BJ (cell line): ENCODE data around the gene HCFC1. TPM values are rescaled to one million over a fixed set of nuclear protein-coding genes. Genes with fewer than 3 reads are reported as not detected.

ENCODE experiments used
- CTCF ChIA-PET: fragments of 350-600 bp; formaldehyde crosslinking; extraction: SDS; loops from one replicate; lab custom pipeline; 2021; ENCODE audit warnings: antibody characterized with exemption, inconsistent platforms; lab: Yijun Ruan, JAX
- POLR2A ChIA-PET: fragments of 300-600 bp; sonication (Branson Sonifier 250); formaldehyde crosslinking; extraction: SDS; loops from one replicate; lab custom pipeline; 2021; ENCODE audit warnings: antibody characterized with exemption; lab: Charles Lee
- DNase-seq: peaks from one replicate; pipeline ENCODE4 v3.0.0-alpha.2; 2011; ENCODE audit warnings: low read depth
- H3K27me3 ChIP-seq: 2 replicates; pipeline ENCODE4 v1.6.0; 2011; ENCODE audit warnings: low read length; ENCODE audit not compliant: control insufficient read depth, insufficient read depth
- H3K36me3 ChIP-seq: 2 replicates; pipeline ENCODE4 v1.5.1; 2011; ENCODE audit warnings: low read length; ENCODE audit not compliant: control insufficient read depth, insufficient read depth
- H3K4me3 ChIP-seq: 2 replicates; pipeline ENCODE4 v1.5.1; 2011; ENCODE audit warnings: low read depth, mild to moderate bottlenecking, control low read depth, low read length
- CTCF ChIP-seq: IDR thresholded peaks from 2 replicates; pipeline ENCODE4 v1.5.1; 2011; ENCODE audit warnings: low read depth, mild to moderate bottlenecking, control low read depth, inconsistent platforms, low read length, moderate library complexity; ENCODE audit not compliant: insufficient read depth
- polyA plus RNA-seq: library from polyadenylated mRNA; depleted of rRNA; stranded (reverse); fragments of >200 nt; gene quantifications from 2 replicates; pipeline ENCODE4 v1.2.3, GENCODE V29; 2011

HCFC1 gene
- polyA plus RNA-seq, 1 experiment: 3.3 TPM

- TF ChIP-seq CTCF: no peak
- peaks cover 34% of the 10 kb centered on the region for H3K36me3 ChIP-seq
- CTCF ChIA-PET: interaction anchor here (0.9 kb wide), 1 partner anchor 8 kb away, joined by 3 read pairs; no protein-coding TSS in a partner anchor
- DNase-seq: no peak
- H3K4me3 ChIP-seq: no peak overlapping the region
- POLR2A ChIA-PET: no interaction called here
- no peaks in the 10 kb centered on the region for H3K27me3 ChIP-seq
These were observed 10.3 kb downstream of the HCFC1 start for GRCh38 chrX:153961292-153961691.

GRCh38 chrX:153960786-153961185 lies 10.8 kb downstream of the HCFC1 start:
- ChIA-PET CTCF (interaction anchor here (0.9 kb wide), 1 partner anchor 9 kb away, joined by 3 read pairs; no protein-coding TSS in a partner anchor), POLR2A (no interaction called here)
- DNase-seq: no peak
- no peaks in the 10 kb centered on the region for H3K27me3 ChIP-seq
- peaks cover 36% of the 10 kb centered on the region for H3K36me3 ChIP-seq
- TF ChIP-seq CTCF: no peak
- no peak overlapping the region for H3K4me3 ChIP-seq

- no peak for DNase-seq
- H3K27me3 ChIP-seq: no peaks in the 10 kb centered on the region
- POLR2A ChIA-PET: no interaction called here
- CTCF ChIA-PET: interaction anchor here (0.8 kb wide), 1 partner anchor 9 kb away, joined by 5 read pairs; no protein-coding TSS in a partner anchor
- TF ChIP-seq CTCF: no peak
- H3K4me3 ChIP-seq: no peak overlapping the region
- peaks cover 36% of the 10 kb centered on the region for H3K36me3 ChIP-seq
These were observed 11.5 kb downstream of the HCFC1 start for GRCh38 chrX:153960077-153960476.

- Histone ChIP-seq H3K36me3 (peaks cover 37% of the 10 kb centered on the region), H3K27me3 (no peaks in the 10 kb centered on the region), H3K4me3 (no peak overlapping the region)
- no peak for DNase-seq
- POLR2A ChIA-PET: no interaction called here
- TF ChIP-seq CTCF: no peak
- CTCF ChIA-PET: interaction anchor here (0.8 kb wide), 1 partner anchor 9 kb away, joined by 5 read pairs; no protein-coding TSS in a partner anchor
These were observed 12.0 kb downstream of the HCFC1 start for GRCh38 chrX:153959649-153960048.

- CTCF ChIA-PET: interaction anchor here (1.4 kb wide), 1 partner anchor 12 kb away, joined by 7 read pairs; no protein-coding TSS in a partner anchor
- Histone ChIP-seq H3K36me3 (peaks cover 34% of the 10 kb centered on the region), H3K4me3 (no peak overlapping the region), H3K27me3 (no peaks in the 10 kb centered on the region)
- no peak for TF ChIP-seq CTCF
- POLR2A ChIA-PET: no interaction called here
- DNase-seq: no peak
These were observed 13.0 kb downstream of the HCFC1 start for GRCh38 chrX:153958605-153959004.
